ENCODE data around the gene ASPN. TPM values are rescaled to one million over a fixed set of nuclear protein-coding genes. Genes with fewer than 3 reads are reported as not detected.
A peak's percentile ranks its signal among the peaks of the same experiment; 100 is the strongest.

The ASPN gene
- total and polyA plus RNA-seq, 4 donors = 1.3 to 18.9 (median 1.8) TPM

GRCh38 chr9:92494856-92495255, 12.6 kb upstream of the ASPN start:
- H3K36me3 ChIP-seq (ENCODE audit: control insufficient read depth in 4 of 4, insufficient read depth in 4 of 4, low read length in 4 of 4) = peaks cover 0 to 7% (median 0%) of the 10 kb centered on the region in 4 donors
- no peak overlapping the region for H3K9ac ChIP-seq (ENCODE audit: insufficient read depth in 1 of 2, low read length in 2 of 2)
- no peak for TF ChIP-seq CTCF (IDR thresholded peaks at IDR 0.05; ENCODE audit: control extremely low read depth, extremely low read depth)
- ATAC-seq (ENCODE audit: insufficient read depth, low FRiP score) (no peak), DNase-seq (no peak)
- no peaks in the 10 kb centered on the region for H3K27me3 ChIP-seq (ENCODE audit: control insufficient read depth in 3 of 3, insufficient read depth in 3 of 3, low read length in 2 of 3)
- no peaks in the 10 kb centered on the region for H3K9me3 ChIP-seq (ENCODE audit: control insufficient read depth in 4 of 4, insufficient read depth in 3 of 4, low read length in 3 of 4)
- no peak overlapping the region for H3K27ac ChIP-seq (ENCODE audit: low read depth in 1 of 2, low read length in 1 of 2)
- H3K4me1 ChIP-seq (ENCODE audit: control insufficient read depth in 5 of 5, insufficient read depth in 5 of 5, low read length in 5 of 5) = peaks cover 0 to 32% (median 4%) of the 10 kb centered on the region in 5 donors
- H3K4me3 ChIP-seq = no peak overlapping the region
- WGBS, 2 donors = 82 to 87% methylated on average over 2 of the region's 2 CpGs

DNA sequence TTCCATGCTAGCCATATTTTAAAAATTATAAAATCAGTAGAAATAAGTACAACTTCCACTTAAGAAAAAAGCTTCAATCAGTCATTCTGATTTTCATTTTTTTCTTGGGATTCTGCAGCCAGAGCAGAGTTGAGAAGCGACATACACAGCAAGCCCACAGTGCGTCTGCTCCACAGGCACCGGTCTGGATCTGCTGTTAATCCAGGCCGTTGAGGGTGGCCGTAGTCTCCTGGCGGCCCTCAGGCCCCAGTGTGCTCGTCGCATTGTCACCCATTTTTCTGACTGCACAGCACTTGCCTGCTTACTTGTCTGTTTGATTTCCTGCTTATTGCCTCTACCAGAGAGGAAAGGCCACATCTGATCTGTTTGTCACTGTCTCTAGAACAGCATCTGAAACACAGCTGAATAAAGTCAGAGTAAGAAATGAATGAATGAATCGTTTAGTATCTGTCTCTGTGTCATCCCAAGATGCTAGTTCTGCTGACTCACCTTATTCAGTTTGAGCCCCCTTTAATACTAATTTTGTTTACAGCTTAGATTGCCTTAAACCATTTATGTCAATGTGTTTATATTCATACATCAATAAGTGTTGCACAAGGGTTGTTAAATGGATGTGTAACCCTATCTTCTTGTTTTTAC, 11.6 kb upstream of the ASPN start:
- Histone ChIP-seq H3K4me1 (ENCODE audit: control insufficient read depth in 5 of 5, insufficient read depth in 5 of 5, low read length in 5 of 5) (peaks cover 0 to 36% (median 4%) of the 10 kb centered on the region in 5 donors), H3K4me3 (no peak overlapping the region), H3K36me3 (ENCODE audit: control insufficient read depth in 4 of 4, insufficient read depth in 4 of 4, low read length in 4 of 4) (peaks cover 0 to 7% (median 0%) of the 10 kb centered on the region in 4 donors), H3K27me3 (ENCODE audit: control insufficient read depth in 3 of 3, insufficient read depth in 3 of 3, low read length in 2 of 3) (no peaks in the 10 kb centered on the region), H3K9ac (ENCODE audit: insufficient read depth in 1 of 2, low read length in 2 of 2) (no peak overlapping the region), H3K9me3 (ENCODE audit: control insufficient read depth in 4 of 4, insufficient read depth in 3 of 4, low read length in 3 of 4) (no peaks in the 10 kb centered on the region), H3K27ac (ENCODE audit: low read depth in 1 of 2, low read length in 1 of 2) (no peak overlapping the region)
- TF ChIP-seq CTCF (IDR thresholded peaks at IDR 0.05; ENCODE audit: control extremely low read depth, extremely low read depth) = no peak
- DNase-seq = no peak
- 91 to 96% methylated on average over 9 of the region's 9 CpGs for WGBS, 2 donors
- no peak for ATAC-seq (ENCODE audit: insufficient read depth, low FRiP score)

GRCh38 chr9:92492781-92493401, 10.6 kb upstream of the ASPN start:
- no peak overlapping the region for H3K4me3 ChIP-seq
- H3K9me3 ChIP-seq (ENCODE audit: control insufficient read depth in 4 of 4, insufficient read depth in 3 of 4, low read length in 3 of 4) = no peaks in the 10 kb centered on the region
- peaks cover 0 to 40% (median 4%) of the 10 kb centered on the region in 5 donors for H3K4me1 ChIP-seq (ENCODE audit: control insufficient read depth in 5 of 5, insufficient read depth in 5 of 5, low read length in 5 of 5)
- ATAC-seq (ENCODE audit: insufficient read depth, low FRiP score) = no peak
- peak in 2 of 3 donors; percentile 38 to 47 for DNase-seq
- no peak overlapping the region for H3K9ac ChIP-seq (ENCODE audit: insufficient read depth in 1 of 2, low read length in 2 of 2)
- H3K36me3 ChIP-seq (ENCODE audit: control insufficient read depth in 4 of 4, insufficient read depth in 4 of 4, low read length in 4 of 4) = peaks cover 0 to 7% (median 0%) of the 10 kb centered on the region in 4 donors
- no peaks in the 10 kb centered on the region for H3K27me3 ChIP-seq (ENCODE audit: control insufficient read depth in 3 of 3, insufficient read depth in 3 of 3, low read length in 2 of 3)
- TF ChIP-seq CTCF (IDR thresholded peaks at IDR 0.05; ENCODE audit: control extremely low read depth, extremely low read depth) = no peak
- H3K27ac ChIP-seq (ENCODE audit: low read depth in 1 of 2, low read length in 1 of 2) = no peak overlapping the region
- 76 to 86% methylated on average over 3 of the region's 3 CpGs for WGBS, 2 donors

Measured in lung (tissue), 12 donors.